ENCODE data around the gene IL17D. TPM values are rescaled to one million over a fixed set of nuclear protein-coding genes. Genes with fewer than 3 reads are reported as not detected.
"Not testable (repeated sequence)": the region's sequence is repeated elsewhere in the genome, so short reads cannot be mapped to it uniquely, and the experiment has no call there.

Gene IL17D
- 4.2 TPM for polyA plus RNA-seq (2013, experiment 1 of 2; ENCODE audit: insufficient read length)
- 1.9 TPM for polyA plus RNA-seq (2013, experiment 2 of 2; ENCODE audit: insufficient read length)

DNA sequence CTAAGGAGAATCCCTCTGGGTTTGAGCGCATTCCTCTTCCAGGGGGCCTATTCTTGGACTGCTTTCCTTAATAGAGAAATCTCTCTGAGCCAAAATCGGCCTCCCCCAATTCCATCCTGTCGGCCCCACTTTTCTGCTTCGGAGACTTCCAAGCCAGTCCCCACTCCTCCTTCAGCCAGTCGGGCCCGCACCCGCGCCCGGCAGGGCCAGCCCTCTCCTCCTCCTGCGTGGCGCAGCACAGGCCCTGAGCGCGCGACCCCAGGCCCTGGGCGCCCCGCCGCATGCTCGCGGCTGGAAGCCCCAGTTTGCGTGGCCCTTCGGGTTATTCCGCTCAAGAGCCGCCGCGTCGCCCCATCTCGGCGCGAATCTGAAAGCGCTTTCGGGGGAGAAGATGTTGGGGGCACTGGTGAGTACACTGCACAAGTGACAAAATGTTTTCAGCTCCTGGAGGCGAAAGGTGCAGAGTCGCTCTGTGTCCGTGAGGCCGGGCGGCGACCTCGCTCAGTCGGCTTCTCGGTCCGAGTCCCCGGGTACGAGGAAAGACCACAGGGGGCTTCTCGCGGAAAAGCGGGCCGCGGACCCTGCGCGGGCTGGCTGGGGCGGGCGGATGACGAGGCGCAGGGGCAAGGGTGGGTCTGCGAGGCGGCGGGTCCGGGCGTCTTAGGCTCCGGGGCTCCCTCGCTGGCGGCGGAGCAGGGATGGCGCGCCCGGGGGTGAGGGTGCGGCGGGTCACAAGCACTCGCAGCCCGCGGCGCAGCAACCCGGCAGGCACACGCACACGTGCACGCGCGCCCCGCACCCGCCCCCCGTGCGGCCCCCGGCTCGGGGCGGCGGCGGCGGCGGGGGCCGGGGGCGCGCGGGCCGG is at the start of gene IL17D:
Gene IL17D, plus strand, starts transcription at position 785 of the 865 bp plus-strand sequence. CDS start 303 bp downstream, outside the sequence.
- no peak for DNase-seq

- DNase-seq = peak; percentile 88
Measured at GRCh38 chr13:20654156-20654555, 49.3 kb upstream of the IL17D start.

GRCh38 chr13:20658451-20659040 is 45.0 kb upstream of the IL17D start:
- no peak for DNase-seq

DNA sequence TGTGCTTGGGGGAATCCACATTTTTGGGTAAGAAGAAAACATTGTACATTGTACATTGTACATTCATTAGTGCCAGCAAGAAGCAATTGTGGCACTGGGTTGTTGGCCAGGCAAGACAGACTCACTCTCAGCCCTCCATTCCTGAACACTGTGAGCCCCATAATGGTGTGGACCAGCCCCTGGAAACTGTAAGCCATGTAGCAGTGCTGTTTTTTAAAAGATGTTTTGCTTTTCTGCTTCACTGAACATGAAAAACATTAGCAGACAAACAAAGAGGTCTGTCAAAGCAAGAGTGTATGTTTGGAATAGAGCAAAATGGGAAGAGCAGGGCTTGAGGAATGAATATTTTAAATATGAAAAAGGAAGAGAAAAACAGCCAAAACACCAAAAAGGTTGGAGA is 39.1 kb upstream of the IL17D start:
- no peak for DNase-seq

GRCh38 chr13:20666948-20667347 is 36.6 kb upstream of the IL17D start:
- no peak for DNase-seq

DNA sequence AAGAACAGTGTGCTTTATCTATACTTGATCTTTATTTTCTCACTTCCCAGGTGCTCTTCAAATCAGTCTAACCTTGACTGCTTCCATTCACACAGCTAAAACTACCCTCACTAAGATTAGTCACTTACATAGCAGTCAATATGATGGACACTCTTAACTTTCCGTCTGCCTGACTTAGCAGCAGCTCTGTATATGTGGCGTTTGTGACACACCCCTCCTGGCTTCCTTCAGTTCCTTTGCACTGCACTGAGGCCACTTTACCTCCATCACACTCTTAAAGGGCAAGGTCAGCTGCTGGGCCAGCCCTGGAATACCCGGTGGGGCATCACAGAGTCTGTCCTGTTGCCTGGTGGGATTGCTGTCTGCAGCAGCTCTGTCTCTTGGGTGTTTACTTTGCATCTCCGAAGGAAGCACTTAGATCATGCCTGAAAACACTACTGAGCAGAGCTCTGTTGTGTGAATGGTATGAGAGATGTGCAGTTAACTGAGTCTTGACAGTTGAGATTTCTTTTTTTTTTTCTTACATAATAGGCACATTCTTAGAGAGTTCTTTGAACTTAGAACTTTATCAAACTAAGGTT is 35.6 kb upstream of the IL17D start:
- DNase-seq = no peak

DNA sequence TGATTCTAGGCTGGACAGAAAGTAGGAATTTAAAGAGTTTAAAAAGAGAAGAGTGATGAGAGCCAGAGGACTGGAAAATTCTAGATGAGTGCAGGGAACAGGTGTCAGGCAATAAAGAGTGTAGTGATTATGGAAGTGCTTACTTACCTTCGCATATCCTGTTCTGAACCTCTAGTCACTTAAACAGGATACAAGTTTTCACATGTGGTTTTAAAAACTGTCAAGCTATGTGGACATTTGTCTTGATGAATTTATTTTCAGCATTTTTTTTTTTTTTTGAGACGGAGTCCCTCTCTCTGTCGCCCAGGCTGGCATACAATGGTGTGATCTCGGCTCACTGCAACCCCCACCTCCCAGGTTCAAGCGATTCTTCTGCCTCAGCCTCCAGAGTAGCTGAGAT is 34.3 kb upstream of the IL17D start:
- no peak for DNase-seq

DNA sequence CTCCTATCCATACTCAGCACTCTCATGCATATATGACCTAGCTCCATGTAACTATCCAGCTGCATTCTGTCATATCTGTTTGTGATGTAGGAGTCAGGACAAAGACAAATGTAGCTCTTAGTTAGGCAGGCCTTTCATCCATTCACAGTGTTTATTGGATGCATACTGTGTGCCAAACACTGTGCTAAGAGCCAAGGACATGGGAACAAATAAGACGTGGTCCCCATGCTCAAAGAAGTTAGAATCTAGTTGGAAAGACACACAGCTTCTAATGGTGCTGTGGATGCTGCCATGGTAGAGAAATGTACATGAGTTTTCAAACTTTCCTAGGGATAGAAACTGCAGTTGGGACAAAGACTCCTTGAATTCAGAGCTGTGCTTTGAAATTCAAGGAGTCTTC is 31.7 kb upstream of the IL17D start:
- DNase-seq = no peak

DNA sequence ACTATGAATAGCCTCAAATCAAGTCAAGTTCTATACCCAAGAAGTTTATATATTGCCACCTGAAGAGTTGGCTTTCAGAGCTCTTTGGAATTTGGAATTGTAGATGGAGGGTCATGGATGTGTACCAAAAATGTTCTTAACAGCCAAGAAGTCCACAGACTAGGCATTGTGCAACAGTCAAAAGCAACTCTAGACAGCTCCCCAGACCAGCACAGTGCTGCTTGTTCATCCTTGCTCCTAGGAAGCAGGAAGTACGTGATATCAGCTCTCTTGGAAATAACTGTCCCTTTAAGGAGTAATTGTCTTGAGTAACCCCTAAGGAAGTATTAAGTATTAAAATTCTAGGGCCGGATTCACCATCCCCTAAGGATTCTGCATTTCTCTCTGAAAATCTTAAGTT is 30.7 kb upstream of the IL17D start:
- DNase-seq = no peak

GRCh38 chr13:20673715-20674114 is 29.8 kb upstream of the IL17D start:
- DNase-seq = no peak

DNA sequence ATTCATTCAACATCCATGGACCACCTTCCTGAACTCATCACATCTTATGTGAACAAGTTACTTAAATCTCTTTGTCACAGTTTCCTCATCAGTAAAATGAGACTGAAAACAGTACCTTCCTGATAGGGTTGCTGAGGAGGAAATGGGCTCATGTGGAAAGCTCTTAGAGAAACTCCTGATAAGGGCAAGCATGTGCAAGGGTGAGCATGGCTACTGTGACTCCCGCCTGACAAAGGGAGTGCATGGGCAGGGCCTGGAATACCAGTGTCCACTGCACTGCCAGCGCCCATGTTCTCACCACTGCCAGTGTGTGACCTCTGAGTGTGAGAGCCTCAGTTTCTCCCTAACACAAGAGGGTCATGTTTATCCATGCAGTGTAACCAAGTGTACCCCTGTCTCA is 27.3 kb upstream of the IL17D start:
- no peak for DNase-seq

- not testable (repeated sequence) for DNase-seq
Measured at GRCh38 chr13:20678606-20679005, 24.9 kb upstream of the IL17D start.

- DNase-seq = no peak
Measured at GRCh38 chr13:20679879-20680278, 23.6 kb upstream of the IL17D start.

DNA sequence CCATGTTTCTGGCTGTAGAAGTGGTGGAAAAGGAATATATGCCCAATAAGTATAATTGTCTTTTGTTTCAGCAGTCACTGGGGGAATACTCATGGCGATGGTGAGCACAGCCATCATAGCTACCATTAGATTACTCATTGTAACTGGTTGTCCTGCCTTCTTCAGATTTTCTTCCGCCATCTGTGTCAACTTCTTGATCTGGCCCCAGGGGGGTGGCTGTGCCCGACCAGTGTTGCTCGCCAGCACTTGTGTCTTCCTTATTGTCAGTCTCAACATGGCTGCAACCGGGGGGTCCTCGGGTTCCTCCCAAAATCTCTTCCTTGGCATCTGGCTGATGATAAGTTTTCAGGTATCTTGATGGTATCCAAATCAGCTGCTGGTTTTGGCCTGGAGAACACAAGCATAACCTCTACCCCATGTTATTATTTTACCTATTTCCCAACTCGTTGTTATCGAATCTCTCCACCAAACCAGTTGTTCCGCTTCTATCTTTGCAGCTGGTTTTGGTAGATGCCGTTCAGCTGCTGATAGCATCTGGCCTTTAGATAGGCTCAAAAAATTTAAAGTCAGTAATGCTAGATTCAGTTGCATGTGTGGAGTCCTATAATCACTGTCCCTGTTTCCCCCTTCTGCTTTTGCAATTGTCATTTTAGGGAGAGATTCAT is 23.0 kb upstream of the IL17D start:
- DNase-seq = no peak

- peak; percentile 88 for DNase-seq
Measured at GRCh38 chr13:20681481-20681880, 22.0 kb upstream of the IL17D start.

GRCh38 chr13:20682061-20682460 is 21.4 kb upstream of the IL17D start:
- no peak for DNase-seq

DNA sequence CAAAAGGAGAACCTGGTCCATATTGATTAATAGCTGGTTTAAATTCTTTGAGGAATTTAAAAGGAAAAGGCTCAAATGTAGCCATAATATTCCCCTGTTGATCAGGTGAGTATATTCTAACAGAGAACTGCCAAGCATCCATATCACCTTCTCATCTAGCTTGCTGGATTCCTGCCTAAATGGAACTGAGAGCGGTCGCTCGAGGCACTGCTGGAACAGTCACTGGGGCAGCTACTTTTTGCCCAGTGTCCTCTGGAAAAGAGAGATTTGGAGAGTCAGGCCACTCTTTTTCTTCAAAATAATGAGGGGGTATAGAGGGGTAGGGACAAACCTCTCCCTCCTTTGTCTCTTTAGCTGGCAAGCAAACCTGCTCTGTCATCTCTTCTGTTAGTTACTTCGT is 19.5 kb upstream of the IL17D start:
- DNase-seq = no peak

DNA sequence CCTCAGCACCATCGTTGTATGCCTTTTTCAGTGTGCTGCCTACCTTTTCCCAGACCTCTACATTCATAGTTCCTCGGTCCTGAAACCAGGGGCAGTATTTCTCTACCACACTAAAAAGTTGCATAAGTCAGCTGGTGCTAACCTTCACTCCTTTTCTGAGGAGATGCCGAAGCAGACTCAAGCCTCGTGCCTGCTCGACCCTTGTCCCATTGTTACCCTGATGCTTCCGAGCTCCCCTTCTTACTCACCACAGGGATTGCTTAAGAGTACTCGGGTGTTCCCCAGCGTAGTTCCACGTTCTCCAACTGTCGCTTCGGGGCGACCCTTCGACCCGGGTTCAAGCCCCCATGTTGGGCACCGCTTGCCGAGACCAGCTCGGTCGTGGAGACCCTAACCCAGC is 19.0 kb upstream of the IL17D start:
- no peak for DNase-seq

GRCh38 chr13:20685092-20685491 is 18.4 kb upstream of the IL17D start:
- DNase-seq = no peak

DNA sequence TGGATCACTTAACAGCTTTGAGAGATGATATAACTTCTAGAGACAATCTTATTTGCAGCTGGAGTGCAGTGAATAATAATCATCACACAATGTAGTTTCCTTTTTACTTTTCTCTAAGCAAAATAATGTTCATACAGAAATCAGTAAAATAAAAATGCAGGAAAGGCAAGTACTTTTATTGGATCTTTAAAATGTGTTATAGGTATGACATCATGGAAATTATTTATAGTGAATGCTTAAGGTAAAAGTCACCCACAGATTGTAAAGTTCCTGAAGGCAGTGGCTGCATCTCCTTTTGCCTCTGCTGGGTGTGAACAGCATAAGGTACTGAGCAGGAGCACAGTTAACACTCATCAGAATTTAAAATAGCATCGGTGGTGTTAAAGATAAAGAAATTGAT is 17.3 kb upstream of the IL17D start:
- DNase-seq = peak; percentile 9

DNA sequence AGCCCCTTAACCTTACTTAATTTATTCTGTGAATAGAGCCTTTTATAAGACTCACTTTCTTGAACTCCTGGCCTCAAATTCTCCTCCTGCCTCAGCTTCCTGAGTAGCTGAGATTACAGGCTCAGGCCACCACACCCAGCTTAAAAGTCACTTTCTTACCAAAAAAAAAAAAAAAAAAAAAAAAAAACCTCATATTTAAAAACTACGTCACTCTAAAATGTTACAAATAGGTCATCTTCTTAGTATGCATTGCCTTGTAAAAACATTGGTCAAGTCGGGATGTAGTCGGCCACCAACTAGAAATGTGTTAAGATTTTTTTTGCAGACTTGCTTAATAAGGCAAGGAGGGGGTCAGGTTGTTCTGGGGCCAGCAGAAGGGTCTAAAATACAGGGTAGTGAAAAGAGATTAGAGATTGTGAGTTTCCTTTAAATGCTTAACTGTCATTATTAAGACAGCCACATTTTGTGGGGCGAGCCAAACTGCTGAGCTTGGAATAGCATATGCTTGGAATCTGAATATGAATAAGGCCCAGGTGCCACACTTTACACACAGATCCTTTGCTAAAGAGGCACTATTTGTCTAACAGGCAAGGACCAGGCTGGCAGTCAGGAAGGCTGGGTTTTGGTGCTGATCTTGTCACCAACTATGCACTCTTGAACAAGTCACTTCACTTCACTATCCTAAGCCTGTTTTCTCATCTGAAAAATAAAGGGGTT is 16.5 kb upstream of the IL17D start:
- DNase-seq = peak; percentile 41

- DNase-seq = no peak
Measured at GRCh38 chr13:20689291-20689690, 14.2 kb upstream of the IL17D start.
